IgD-negative memory B cell (primary cell): ENCODE data around the gene ZKSCAN4. TPM values are rescaled to one million over a fixed set of nuclear protein-coding genes. Genes with fewer than 3 reads are reported as not detected.

Experiments used
- H3K27ac Mint-ChIP-seq, 3 donors: one replicate each; pipeline ENCODE4 v1.8.0; 2020 to 2022; ENCODE audit warnings: mild to moderate bottlenecking in 3 of 3, mixed read lengths in 3 of 3, moderate library complexity in 1 of 3
- H3K27me3 Mint-ChIP-seq: one replicate; pipeline ENCODE4 v1.8.0; 2021; ENCODE audit warnings: mixed read lengths
- H3K36me3 Mint-ChIP-seq: one replicate; pipeline ENCODE4 v1.8.0; 2020; ENCODE audit warnings: mild to moderate bottlenecking, mixed read lengths
- H3K4me1 Mint-ChIP-seq, 3 donors: one replicate each; pipeline ENCODE4 v1.8.0; 2020 to 2022; ENCODE audit warnings: mixed read lengths in 3 of 3, mild to moderate bottlenecking in 1 of 3
- H3K4me3 Mint-ChIP-seq, 4 donors: one replicate each; pipeline ENCODE4 v1.8.0; 2020 to 2022; ENCODE audit warnings: mild to moderate bottlenecking in 4 of 4, mixed read lengths in 4 of 4, moderate library complexity in 3 of 4
- H3K9me3 Mint-ChIP-seq, 3 donors: one replicate each; pipeline ENCODE4 v1.8.0; 2020 to 2021; ENCODE audit warnings: mixed read lengths in 3 of 3, mild to moderate bottlenecking in 1 of 3
- polyA plus RNA-seq: library from polyadenylated mRNA; unstranded; fragments of 300-500 nt; fragmentation: Illumina TruSeq; gene quantifications from one replicate; pipeline ENCODE4 v1.2.3, GENCODE V29; 2021

The ZKSCAN4 gene
- polyA plus RNA-seq, 1 donor from 2014 or later = 3.4 TPM

DNA sequence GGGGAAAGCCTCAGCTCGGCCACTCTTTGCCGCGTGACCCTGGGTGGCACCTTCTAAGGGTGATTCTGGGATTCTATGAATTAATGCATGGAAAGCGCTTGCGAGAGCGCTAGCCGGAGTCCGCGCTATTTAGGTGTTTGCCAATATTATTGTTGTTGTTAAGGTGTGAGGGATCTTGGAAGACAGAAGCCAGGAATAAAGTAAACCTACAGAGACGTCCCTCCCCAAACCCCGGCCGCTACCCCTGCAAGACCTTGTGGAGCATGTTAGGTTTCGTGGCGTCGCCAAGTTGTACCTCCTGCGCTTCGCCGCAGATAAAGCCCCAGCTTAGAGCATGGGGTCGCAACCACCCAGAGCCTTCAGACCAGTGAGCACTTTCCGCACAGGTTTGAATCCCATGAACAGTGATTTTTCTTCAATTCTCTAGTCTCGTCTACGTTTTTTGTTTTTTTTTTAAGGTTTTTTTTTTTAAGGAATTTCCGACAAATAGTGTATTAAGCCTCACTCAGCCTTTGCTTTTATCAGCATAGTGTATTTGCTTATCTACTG lies 43.9 kb downstream of the ZKSCAN4 start:
- H3K4me1 Mint-ChIP-seq = peaks cover 13 to 25% (median 23%) of the 10 kb centered on the region in 3 donors

DNA sequence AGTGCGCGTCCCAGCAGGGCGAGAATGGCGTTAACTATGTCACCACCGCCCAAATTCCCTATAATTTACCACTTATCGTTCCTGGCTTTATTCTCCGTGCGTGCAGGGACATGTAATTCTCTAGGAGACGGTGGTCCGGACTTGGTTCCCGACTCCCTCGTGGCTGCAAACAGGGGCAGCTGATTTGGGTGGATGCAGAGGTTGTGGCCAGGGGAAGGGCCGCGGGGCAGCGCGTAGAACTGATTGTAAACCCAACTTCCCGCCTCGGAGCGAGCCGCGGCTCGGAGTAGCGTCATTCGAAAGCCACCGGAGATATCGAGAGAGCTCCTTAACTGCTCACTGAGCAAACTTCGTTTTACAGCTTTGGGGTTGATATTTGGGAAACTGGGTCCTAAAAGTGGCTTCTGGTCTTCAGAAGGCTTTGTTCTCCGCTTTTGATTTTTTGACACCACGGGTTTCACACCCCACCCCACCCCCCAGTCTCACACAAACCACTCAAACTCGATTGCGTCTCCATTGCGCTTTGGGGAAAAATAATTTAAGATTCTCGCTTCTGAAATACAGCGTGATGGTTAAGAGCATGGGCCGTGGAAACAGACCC lies 44.5 kb downstream of the ZKSCAN4 start:
- Mint-ChIP-seq H3K27me3 (peaks cover 62% of the 10 kb centered on the region), H3K27ac (peak overlapping the region in 2 of 3 donors; percentile 28 to 92), H3K4me1 (peaks cover 11 to 22% (median 18%) of the 10 kb centered on the region in 3 donors), H3K36me3 (no peaks in the 10 kb centered on the region), H3K4me3 (peak overlapping the region; percentile 54 to 89 (median 59)), H3K9me3 (peaks cover 10 to 27% (median 20%) of the 10 kb centered on the region in 3 donors)

More for the DNA sequence above, 43.9 kb downstream of the ZKSCAN4 start:
- H3K9me3 Mint-ChIP-seq = peaks cover 10 to 27% (median 18%) of the 10 kb centered on the region in 3 donors
- H3K27ac Mint-ChIP-seq = peak overlapping the region in 2 of 3 donors; percentile 28 to 59
- H3K36me3 Mint-ChIP-seq = no peaks in the 10 kb centered on the region
- peaks cover 68% of the 10 kb centered on the region for H3K27me3 Mint-ChIP-seq
- H3K4me3 Mint-ChIP-seq = peak overlapping the region in 3 of 4 donors; percentile 0 to 65 (median 57)

DNA sequence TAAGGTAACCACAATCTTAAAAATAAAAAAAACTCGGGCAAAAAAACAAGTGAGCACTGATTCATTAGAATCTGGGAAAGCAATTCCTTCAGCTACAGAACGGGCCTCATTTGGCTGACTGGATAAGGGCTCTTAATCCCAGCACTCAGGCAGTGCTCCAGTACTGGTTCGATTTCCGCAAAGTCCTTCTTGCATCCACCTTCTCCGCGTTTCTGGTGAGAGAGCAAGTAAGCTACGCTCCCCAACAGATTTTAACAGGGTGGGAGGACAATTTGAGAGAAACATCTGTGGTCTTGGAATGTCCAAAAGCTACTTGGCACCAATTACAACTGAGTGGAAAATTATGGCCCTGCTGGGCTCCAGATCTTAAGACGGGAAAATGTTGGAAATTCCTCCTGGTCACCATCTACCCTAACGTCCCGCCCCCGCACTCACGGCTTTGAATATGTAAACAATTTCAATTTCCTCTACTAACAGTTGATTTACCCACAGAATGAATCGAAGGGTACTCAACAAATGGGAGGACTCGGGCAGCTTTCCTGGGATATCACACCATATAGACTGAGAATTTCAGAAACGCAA lies 45.0 kb downstream of the ZKSCAN4 start:
- peaks cover 58% of the 10 kb centered on the region for H3K27me3 Mint-ChIP-seq

DNA sequence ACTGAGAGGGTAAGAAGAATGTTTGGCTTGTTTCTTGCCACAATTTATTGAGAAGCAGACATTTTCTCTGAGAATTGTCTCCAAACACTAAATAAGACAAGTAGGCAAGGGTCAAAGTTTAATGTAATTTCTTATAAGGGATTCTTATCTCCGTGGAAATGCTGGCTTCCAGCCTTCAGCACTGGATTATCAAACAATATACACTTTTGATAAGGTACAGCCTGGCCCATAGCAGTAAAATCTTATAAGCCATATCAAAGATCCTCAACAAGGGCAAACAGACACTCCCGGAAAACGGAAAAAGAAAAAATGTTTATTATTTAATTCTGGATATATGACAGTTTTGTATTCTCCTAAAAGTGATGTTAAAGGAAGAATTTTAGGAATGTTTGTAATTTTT lies 45.5 kb downstream of the ZKSCAN4 start:
- H3K27me3 Mint-ChIP-seq = peaks cover 54% of the 10 kb centered on the region
- no peak overlapping the region for H3K27ac Mint-ChIP-seq
- no peak overlapping the region for H3K4me3 Mint-ChIP-seq
- H3K4me1 Mint-ChIP-seq = peaks cover 4 to 14% (median 8%) of the 10 kb centered on the region in 3 donors
- H3K36me3 Mint-ChIP-seq = no peaks in the 10 kb centered on the region
- H3K9me3 Mint-ChIP-seq = peaks cover 10 to 27% (median 13%) of the 10 kb centered on the region in 3 donors

More for the DNA sequence above, 45.0 kb downstream of the ZKSCAN4 start:
- Mint-ChIP-seq H3K9me3 (peaks cover 10 to 27% (median 17%) of the 10 kb centered on the region in 3 donors), H3K36me3 (no peaks in the 10 kb centered on the region), H3K27ac (peak overlapping the region in 1 of 3 donors; percentile 92), H3K4me1 (peaks cover 8 to 19% (median 12%) of the 10 kb centered on the region in 3 donors), H3K4me3 (peak overlapping the region in 3 of 4 donors; percentile 54 to 89 (median 57))

DNA sequence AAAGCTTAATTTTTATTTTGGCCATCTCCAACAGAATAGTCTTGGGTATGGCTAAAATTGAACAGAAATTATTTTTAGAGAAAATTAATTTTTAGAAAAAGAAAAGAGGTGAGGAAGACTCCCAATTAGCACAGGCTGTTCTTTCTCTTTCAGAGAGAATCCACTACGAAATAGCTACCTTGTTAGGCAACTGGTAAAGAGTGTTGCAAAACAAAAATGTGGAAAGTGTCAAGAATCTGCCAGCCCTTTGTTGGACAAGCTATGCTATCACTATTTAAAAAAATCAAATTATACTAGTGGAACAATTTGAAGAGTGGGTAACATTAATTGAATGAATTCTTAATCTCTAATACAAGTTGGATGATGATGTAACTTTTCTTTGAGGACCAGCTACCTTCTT lies 46.2 kb downstream of the ZKSCAN4 start:
- H3K4me1 Mint-ChIP-seq = peaks cover 4 to 14% (median 8%) of the 10 kb centered on the region in 3 donors
- H3K36me3 Mint-ChIP-seq = peaks cover 2% of the 10 kb centered on the region
- no peak overlapping the region for H3K27ac Mint-ChIP-seq
- peaks cover 49% of the 10 kb centered on the region for H3K27me3 Mint-ChIP-seq
- H3K4me3 Mint-ChIP-seq = no peak overlapping the region
- H3K9me3 Mint-ChIP-seq = peaks cover 10 to 27% (median 13%) of the 10 kb centered on the region in 3 donors

DNA sequence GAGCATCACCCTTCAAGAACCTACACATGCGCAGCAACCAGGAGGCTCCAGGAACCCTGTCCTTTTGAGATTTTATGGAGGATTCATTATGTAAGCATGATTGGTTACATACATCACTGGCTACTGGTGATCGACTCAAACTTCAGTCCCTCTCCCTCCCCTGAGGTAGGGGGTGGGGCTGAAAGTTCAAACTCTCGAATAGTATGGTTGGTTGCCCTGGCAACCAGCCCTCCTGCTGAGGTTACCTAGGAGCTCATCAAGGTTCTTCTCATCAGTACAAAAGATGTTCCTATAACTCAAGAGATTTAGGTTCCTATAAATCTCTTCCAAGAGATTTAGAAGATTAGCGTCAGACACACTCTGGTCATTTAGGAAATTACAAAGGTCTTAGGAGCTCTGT lies 48.9 kb downstream of the ZKSCAN4 start:
- H3K27me3 Mint-ChIP-seq = peaks cover 44% of the 10 kb centered on the region
- no peak overlapping the region for H3K27ac Mint-ChIP-seq
- H3K4me3 Mint-ChIP-seq = no peak overlapping the region
- H3K4me1 Mint-ChIP-seq = peaks cover 4 to 12% (median 5%) of the 10 kb centered on the region in 3 donors
- H3K9me3 Mint-ChIP-seq = peaks cover 8 to 38% (median 19%) of the 10 kb centered on the region in 3 donors
- peaks cover 2% of the 10 kb centered on the region for H3K36me3 Mint-ChIP-seq

DNA sequence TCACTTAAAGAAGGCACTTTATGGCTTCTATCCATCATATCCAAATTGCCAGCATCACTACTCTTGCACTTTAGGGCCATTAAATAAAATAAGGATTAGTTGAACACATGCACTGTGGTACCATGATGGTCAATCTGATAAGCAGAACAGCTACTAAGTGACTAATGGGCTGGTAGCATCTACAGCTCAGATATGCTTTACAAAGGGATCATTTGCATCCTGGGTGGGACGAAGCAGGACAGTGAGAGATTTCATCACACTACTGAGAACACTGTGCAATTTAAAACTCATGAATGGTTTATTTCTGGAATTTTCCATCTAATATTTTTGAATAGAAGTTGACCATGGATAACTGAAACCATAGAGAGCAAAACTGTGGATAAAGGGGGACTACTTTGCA lies 52.0 kb downstream of the ZKSCAN4 start:
- H3K4me1 Mint-ChIP-seq = peaks cover 0 to 2% (median 2%) of the 10 kb centered on the region in 3 donors
- H3K36me3 Mint-ChIP-seq = peaks cover 2% of the 10 kb centered on the region
- no peak overlapping the region for H3K4me3 Mint-ChIP-seq
- peaks cover 31% of the 10 kb centered on the region for H3K27me3 Mint-ChIP-seq
- no peak overlapping the region for H3K27ac Mint-ChIP-seq
- H3K9me3 Mint-ChIP-seq = peaks cover 5 to 40% (median 21%) of the 10 kb centered on the region in 3 donors

Other genes with a start within 250 kb of the ZKSCAN4 start
- gene ZNF165, start 171.7 kb downstream of the ZKSCAN4 start, polyA plus RNA-seq = 3.5 TPM
- 14.3 TPM for gene ZSCAN16, start 127.7 kb downstream of the ZKSCAN4 start, polyA plus RNA-seq
- 0.85 TPM for gene ZKSCAN8, start 110.4 kb downstream of the ZKSCAN4 start, polyA plus RNA-seq
- gene ZSCAN9, start 27.0 kb downstream of the ZKSCAN4 start, polyA plus RNA-seq = 10.9 TPM
- 0.18 TPM for gene NKAPL, start 7.0 kb upstream of the ZKSCAN4 start, polyA plus RNA-seq
- gene ZSCAN26, start 14.9 kb upstream of the ZKSCAN4 start, polyA plus RNA-seq = 21.6 TPM
- 0.64 TPM for gene PGBD1, start 29.3 kb upstream of the ZKSCAN4 start, polyA plus RNA-seq
- 0.56 TPM for gene ZSCAN31, start 83.9 kb upstream of the ZKSCAN4 start, polyA plus RNA-seq
- gene ZKSCAN3, start 97.7 kb upstream of the ZKSCAN4 start, polyA plus RNA-seq = 1.9 TPM
- 5.4 TPM for gene ZSCAN12, start 147.5 kb upstream of the ZKSCAN4 start, polyA plus RNA-seq
- 0.14 TPM for gene ZSCAN23, start 191.2 kb upstream of the ZKSCAN4 start, polyA plus RNA-seq